Esophagus squamous epithelium (tissue), 4 donors: ENCODE data around the gene ASAP2.

Experiments
- POLR2A ChIP-seq, 4 donors: fragments of 450-650 bp; IDR thresholded peaks; one replicate each; pipeline ENCODE4 v1.6.1; 2017; ENCODE audit warnings: antibody characterized with exemption in 4 of 4, mild to moderate bottlenecking in 4 of 4, moderate library complexity in 3 of 4
- TF ChIP-seq, protein P1 (sequence below), 6 experiments: fragments of 450-650 bp in 4 of 6; fragments of 200-600 bp in 2 of 6; sonication (generic) in 2 of 6; IDR thresholded peaks; one replicate each; pipeline ENCODE4 v1.5.1; 2016 to 2019; ENCODE audit warnings: antibody characterized with exemption in 6 of 6, mild to moderate bottlenecking in 4 of 6, moderate library complexity in 4 of 6

DNA sequence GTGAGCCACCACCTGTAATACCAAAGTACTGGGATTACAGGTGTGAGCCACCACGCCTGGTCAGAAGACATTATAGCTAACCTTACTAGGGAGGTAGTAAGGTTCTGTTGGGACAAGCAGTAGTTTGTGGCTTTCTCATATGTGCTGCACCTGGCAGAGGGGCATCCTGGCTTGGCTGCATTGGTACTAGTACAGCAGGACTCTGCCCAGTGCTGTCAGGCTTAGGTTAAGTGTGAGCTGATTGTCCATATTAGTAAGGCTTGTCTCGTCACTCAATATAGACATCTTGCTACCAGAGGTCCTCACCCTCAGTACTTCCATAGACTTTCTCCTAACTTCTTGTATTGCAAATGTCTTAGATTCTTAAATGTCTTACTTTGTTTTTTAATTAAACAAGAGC lies 96.1 kb downstream of the ASAP2 start:
- TF ChIP-seq POLR2A (IDR thresholded peaks at IDR 0.05) = no peak
- TF ChIP-seq, protein P1, sequence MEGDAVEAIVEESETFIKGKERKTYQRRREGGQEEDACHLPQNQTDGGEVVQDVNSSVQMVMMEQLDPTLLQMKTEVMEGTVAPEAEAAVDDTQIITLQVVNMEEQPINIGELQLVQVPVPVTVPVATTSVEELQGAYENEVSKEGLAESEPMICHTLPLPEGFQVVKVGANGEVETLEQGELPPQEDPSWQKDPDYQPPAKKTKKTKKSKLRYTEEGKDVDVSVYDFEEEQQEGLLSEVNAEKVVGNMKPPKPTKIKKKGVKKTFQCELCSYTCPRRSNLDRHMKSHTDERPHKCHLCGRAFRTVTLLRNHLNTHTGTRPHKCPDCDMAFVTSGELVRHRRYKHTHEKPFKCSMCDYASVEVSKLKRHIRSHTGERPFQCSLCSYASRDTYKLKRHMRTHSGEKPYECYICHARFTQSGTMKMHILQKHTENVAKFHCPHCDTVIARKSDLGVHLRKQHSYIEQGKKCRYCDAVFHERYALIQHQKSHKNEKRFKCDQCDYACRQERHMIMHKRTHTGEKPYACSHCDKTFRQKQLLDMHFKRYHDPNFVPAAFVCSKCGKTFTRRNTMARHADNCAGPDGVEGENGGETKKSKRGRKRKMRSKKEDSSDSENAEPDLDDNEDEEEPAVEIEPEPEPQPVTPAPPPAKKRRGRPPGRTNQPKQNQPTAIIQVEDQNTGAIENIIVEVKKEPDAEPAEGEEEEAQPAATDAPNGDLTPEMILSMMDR (IDR thresholded peaks at IDR 0.05) = no peak
